GM18867 (cell line): Measurements from ENCODE around the gene TCEA2.

Experiments used
- ATAC-seq: cut with Tn5 transposase; IDR thresholded peaks from one replicate; pipeline ENCODE4 v1.9.1; 2021; ENCODE audit warnings: mild to moderate bottlenecking, moderate library complexity; ENCODE audit not compliant: unreplicated experiment

The TCEA2 gene

DNA sequence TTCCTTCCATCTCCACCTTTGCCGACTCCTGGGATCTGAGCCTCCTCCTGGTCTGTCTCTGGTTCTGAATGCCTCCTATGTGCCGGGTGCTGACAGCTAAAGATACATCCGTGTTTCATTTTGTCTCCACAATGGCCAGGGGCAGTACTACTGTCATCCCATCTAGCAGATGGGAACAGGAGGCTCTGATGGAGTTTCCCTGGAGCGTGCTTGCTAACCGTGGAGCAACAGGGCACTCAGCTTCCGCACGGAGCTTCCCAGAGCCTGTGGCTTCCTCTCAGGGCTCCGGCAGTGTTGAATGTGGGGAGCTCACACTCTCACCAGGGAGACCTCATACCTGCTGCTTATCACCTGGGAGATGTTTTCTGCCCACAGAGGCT, 56.3 kb downstream of the TCEA2 start:
- ATAC-seq, result no peak

DNA sequence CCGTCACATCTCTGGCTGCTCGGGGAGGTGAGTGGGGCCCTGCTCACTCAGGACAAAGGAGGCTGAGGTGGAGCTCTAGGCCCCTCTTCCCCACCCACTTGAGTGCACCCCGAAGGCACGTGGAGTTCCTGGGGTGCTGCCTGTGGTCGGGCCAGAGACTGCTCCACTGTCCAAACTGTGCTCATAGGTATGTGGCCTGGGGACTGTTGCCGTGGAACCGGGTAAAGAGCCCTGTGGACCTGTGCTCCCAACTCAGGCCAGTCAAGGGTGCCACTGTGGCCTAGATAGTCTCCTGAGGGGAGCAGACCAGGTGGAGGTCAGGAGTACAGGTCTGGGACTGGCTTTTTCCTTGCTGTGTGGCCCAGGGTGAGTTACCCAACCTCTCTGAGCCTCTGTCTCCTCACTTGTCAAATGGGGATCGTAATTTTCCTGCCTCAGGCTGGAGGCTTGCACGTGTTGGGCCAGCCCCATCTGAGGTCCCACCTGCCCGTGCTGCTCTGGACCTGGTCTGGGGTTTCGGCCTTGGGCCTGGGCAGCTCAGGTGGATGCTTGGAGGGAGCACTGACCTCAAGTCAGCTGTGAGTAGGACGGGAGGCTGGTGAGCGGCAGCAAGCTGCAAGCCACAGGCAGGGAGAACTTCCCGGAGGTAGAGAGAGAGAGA, 56.8 kb downstream of the TCEA2 start:
- ATAC-seq, result no peak

DNA sequence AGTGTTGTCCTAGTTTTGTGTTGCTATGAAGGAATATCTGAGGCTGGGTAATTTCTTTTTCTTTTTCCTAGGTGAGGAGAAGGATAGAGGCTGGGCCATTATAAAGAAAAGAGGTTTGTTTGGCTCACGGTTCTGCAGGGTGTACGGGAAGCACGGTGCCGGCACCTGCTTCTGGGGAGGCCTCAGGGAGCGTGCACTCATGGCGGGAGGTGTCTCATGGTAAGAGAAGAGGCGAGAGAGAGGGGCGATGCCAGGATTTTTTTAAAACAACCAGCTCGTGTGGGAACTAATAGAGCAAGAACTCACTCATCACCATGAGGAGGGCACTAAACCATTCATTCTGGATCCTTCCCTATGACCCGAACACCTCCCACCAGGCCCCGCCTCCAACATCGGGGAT, 58.6 kb downstream of the TCEA2 start:
- ATAC-seq, result no peak
